NCI-H2029 (cell line): ENCODE data around the gene PHLPP1.
A peak's percentile ranks its signal among the peaks of the same experiment; 100 is the strongest.
"Not testable (repeated sequence)": the region's sequence is repeated elsewhere in the genome, so short reads cannot be mapped to it uniquely, and the experiment has no call there.

Experiments
- DNase-seq: peaks from one replicate; lab custom pipeline; 2025; lab: John Stamatoyannopoulos, UW

Gene PHLPP1

DNA sequence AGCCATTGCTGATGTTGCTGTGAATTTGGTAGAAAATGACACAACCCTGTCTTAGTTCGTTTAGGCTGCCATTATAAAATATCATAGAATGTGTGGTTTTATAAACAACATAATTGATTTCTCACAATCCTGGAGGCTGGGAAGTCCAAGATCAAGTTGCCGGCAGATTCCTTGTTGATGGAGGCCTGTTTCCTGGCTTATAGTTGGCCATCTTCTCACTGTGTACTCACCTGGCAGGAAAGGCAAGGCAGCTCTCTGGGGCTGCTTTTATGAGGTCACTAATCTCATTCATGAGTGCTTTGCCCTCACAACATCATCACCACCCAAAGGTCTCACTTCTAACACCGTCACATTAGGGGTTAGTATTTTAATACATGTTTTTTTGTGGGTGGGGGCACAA, 58.4 kb downstream of the PHLPP1 start:
- DNase-seq: no peak

DNA sequence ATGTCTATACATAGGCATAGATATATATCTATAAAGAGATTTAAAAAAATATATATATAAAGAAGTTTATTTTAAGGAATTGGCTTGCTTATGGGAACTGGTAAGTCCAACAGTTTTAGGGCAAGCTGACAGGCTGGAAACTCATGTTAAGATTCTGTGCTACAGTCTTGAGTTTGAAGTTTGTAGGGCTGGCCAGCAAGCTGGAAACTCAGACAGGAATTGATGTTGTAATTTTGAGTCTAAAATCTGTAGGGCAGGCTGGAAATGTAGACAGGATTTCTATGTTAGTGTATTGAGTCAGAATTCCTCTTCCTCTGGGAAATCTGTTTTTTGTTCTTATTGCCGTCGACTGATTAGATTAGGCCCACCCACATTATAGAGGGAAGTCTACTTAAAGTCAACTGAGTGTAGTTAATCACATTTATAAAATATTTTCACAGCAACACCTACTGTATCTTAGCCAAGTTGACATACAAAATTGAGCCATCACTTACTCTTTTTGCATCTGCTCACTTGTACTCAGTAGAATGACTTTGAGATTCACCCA, 60.8 kb downstream of the PHLPP1 start:
- no peak for DNase-seq

DNA sequence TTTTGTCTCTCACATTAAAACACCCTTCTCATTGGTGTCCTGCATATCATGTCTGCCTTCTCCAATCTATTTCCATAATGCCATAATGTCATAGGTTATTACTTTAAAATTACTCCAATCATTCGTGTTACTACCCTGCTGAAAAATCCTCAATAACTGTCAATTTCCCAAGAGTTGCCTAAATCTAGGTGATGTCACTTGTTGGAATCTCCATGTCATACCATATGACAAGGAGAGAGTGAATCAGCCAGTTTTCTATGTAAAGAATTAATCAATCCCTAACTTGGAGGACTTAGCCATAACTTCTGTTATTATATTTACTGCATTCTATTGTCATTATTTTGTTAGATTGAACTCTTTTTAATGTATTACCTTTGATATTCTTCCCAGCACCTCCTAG, 62.5 kb downstream of the PHLPP1 start:
- no peak for DNase-seq

DNA sequence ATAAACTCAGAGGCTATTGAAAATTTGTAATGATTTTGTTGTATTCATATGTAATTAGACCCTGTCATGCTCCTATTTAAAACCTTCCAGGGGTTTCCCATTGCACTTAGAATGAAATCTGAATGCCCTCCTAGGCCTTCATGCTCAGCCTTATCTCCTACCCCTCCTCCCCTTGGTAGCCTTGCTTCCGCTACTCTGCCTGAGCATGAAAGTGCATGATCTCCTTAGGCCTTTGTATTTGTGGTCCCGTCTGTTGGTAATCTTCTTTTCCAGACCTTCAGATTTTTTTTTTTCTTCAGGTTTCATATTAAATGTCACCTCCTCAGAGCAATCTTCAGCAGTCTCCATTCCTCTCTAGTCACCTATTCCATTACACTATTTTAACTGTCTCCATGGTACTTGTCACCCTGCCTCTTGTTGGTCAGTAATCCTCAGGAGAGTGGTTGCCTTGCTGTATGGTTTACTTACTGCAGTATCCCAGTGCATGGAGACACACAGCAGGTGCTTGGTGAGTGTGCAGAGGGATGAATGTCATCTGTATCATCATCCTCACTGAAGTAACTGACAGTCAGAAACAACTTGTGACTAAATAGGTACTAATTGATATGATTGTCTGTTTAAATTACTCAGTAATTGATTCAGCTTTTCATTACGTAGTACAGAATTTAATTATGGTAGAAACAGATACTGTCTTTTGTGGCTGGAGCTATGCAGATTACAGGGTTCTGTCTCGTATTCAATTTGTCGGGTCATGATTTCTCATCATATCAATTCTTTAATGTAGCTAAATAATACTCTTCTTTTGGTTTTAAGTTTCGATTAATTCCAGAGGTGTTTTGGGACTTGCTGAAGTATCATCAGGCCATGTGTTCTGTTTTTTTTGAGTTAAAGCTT, 63.9 kb downstream of the PHLPP1 start:
- DNase-seq: no peak

DNA sequence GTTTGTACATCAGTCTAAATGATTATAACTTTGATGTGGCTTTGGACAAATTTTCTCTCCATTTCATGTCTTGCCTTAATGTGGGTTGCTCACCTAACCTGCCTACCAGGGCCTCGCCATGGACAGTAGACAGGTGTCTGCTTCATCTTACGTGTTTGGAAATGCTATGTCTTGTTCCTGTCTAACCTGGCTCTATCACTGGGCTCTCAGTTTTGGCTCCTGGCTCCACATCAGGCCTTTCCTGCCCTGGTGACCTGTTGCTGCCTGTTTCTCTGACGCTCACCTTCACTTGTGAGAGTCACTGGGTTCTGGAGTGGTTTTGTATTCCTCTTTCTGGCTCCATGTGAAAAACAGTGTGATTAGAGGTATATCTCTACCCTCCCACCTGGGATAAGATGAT, 65.9 kb downstream of the PHLPP1 start:
- DNase-seq: no peak

DNA sequence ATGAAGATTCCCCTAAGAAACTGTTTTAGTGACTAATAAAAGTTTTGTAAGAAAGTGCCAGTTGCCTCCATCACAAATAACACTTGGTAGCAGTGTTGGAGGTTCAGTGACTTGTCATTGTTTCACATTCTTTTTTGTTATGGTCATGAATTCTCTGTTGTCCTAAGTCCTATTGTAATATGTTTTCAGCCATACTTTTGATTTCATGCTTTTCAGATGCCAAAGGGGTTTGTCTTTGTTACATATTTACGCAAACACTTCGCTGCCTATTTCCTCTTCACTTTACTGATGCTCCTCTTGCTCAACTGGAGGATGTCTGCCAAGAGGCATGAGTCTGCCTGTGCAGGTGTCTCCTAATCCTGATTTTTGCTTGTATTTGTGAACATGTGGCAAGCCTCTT, 66.6 kb downstream of the PHLPP1 start:
- peak; percentile 54 for DNase-seq

DNA sequence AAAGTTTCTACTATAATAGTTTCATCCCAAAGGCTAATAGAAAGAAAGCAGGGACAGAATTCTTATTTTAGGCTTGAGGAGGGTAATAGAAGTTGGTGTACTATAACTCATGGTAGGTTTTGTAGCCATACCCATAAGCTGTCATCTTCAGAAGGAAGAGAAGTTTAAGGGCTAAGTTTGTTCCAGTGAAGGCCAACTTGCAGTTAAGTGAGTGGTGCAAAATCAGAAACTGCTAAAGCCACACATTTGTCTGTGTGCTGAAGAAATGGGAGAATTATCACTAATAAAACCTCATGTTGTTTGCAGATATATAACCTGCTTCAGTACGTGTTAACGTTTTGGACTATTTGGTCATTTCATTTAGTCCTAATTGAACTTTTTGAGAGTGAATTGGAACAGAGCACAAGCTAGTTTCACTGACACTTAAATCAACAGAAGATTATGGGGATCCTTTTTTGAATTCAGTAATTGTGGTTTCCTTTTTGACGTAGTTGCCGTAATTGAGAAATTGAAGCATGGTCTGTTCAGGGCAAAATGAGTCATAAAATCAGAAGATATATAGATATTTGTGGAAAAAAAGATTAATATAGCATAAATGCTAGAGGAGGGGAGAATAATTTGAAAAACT, 69.1 kb downstream of the PHLPP1 start:
- no peak for DNase-seq

DNA sequence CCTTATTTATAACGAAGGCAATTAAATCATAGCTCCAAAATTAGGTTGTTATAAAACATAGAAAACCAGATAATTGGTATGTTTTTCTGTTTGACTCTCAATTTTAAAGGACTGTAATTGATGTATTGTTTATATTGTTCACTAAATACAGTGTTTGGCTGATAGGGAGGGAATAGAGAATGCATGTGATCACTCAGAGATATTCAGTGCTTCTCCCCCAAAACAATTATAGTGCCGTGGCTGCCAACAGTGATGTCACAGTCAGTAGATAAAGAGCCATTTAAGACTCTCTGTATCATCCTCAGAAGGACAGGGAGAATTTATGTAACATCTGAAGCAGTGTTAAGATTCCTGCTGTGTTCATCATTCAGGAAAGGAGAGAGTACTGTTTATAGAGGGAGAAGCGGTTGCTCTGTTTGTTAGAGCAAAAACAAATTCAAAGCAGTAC, 69.6 kb downstream of the PHLPP1 start:
- no peak for DNase-seq

DNA sequence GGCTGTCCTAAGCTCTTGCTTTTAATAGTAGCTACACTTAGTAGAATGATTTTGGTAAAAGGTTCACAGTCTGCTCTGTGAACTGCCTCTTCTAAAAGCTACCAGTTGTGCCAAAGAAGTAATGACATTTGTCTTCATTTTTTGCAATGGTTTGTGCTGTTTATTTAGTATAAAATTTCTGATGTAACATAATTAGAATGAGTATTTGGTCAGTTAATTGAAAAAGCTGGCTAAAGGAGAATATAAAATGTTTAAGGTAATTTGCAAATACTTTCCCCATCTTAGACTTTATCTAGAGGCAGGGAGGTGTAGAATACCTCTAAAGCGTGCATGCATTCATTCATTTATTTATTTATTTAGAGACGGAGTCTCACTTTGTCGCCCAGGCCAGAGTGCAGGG, 71.3 kb downstream of the PHLPP1 start:
- no peak for DNase-seq

DNA sequence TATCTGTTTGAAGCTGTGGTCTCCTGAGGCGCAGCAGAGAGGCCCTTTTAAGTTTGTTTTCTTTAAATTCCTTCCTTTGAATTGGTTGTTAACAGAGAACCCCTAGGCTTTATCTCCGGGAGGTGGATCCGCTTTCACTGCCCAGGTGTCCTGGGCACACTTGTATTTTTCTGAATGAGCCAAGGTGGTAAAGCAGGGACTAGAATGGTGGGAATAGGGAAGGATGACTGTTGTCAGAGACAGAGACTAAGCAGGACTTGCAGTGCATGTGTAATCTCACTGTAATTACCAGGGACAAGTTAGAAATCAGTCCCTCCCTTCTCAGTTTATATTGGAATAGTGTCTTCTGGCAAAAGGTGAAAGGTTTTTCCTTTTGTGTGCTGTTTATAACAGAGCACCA, 72.8 kb downstream of the PHLPP1 start:
- DNase-seq: no peak

DNA sequence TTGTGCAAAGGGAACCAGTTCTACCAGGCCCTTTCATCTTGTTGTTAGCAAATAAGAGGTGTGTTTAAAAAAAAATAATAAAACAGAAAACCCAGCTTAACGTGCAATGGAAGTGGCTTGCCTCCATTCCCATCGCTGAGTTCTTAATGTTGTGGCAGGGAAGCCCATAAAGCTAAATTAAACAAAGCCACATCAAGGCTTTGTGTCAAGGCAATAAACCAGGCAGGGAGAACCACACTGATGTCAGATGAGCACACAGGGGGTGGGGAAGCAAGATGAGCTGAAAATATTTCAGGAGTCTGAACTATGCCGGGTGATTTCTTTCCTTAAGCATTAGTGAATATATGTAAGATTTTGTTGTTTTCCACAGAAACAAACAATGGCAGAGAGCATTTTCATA, 73.5 kb downstream of the PHLPP1 start:
- no peak for DNase-seq

DNA sequence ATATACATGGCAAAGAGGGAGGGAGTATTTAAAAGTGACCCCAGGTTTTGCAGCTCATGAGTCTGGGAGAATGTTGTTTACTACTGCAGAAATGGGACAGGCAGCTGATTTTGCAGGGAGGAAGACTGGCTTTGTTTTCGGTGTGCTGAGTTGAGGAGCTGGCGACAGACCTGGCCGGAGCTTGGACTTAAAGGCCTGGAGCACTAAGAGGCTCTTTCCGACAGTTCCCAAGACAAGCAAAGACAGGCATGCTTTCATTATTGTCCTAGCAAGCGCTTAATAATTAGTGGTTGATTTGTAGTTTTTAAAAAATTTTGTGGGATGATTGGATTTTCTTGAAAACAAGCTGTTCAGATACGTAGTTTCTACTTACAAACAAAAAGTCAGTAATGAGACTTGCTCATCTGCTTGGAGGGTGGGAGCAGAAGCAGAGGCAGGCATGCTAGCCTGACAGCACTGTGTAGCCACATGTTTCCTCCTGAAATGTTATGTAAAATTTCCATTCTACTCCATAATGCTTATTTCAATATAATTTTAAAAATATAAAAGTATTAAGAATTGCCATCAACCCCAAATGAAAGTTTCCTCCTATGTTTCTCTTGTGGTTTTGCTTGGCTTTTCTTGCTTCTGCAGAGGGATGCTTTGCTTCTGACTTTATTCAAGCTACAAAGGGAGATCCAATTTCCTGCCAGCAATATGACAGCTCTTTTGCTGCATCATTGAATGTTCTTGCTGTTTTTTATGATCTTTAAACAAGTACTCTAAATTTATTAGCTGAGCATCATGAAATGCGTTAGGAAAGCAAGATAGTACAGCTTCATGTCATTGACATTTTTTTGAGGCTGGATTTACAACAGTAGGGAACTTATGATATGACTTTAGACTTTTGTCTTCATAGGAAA, 75.8 kb downstream of the PHLPP1 start:
- no peak for DNase-seq

DNA sequence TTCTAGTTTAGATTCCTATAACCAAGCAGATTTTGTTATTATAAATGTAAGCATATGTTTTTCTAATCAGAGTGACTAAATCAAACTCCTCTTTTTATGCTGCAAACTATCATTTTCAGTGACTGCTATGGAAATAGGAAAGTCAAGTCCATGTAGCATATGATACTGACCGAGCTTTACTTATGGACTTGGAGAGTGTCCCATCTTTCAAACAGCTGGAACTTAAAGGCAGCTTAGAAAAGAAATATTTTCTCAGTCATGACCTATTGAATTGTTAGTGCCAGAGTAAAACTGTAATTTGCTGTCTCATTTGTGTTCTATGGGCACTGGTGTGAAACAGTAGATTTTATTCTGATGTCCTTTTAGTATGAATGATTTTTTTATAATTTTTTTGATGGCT, 76.7 kb downstream of the PHLPP1 start:
- no peak for DNase-seq

DNA sequence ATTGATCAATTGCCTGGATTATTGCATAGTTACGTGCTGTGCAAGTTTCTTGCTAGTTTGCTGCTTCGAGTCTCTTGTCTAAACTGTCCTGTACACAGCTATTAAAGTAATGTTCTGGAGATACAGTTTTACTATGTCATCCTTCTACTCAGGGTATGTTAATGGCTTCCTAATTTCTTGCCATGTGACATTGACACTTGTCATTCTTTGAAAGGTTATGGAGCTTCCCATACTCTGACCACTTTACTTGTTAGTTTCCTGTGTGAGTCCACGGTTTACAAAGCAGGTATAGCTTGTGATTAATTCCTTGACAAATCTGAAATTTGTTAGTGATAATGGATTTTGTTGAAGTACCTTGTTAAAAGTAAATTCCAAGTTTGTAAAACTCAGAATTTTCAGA, 80.5 kb downstream of the PHLPP1 start:
- no peak for DNase-seq

DNA sequence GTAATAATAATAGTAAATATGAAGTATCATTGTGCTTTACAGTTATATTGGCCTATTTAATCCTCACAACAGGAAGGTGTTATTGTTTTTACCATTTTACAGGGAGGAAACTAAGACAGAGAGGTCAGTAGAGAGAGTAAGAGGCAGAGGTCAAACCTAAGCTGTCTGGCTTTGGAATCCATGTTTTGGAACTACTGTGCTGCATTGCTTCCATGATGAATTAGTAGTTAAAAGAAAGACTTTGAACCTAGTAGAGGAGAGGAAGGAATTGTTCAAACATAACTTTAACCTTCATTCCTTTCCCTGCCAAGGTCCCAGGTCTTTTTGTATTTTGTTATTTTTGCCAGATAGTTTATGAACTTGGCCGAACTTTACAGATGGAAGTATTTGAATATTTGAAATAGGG, 80.9 kb downstream of the PHLPP1 start:
- DNase-seq: no peak

DNA sequence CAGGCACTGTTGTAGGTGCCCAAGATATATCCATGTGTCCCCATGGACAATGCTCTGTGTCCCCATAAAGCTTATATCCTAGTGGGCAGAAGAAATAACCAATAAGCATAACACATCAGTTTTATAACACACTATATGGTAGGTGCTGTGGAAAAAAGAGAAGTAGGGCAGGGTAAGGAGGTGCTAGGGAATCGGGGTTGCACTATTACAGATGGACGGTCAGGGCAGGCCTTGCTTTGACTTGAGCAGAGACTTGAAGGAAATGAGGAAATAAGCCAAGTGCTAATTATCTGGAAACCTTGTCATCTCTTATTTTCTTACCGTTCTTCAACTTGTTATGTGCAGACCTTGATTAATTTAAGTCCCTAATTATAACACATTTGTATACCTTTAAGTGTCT, 82.0 kb downstream of the PHLPP1 start:
- DNase-seq: no peak

DNA sequence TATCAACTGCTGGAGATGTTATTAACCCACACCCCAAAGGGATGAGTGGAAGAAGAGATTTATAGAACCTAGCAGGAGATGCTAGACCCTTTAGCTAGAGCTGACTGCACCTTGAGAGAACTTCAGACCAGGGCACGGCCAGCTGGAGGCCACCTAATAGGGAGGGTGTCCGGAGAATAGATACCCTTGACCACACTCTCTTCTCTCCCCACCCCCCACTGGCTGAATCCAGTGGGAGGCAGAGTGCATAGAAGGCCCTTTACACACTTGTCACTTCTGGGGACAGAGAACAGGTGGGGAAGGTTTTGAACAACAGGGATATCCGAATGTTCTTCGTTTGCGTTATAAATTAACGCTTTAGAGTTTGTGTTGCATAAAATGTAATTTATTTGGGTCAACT, 84.6 kb downstream of the PHLPP1 start:
- no peak for DNase-seq

DNA sequence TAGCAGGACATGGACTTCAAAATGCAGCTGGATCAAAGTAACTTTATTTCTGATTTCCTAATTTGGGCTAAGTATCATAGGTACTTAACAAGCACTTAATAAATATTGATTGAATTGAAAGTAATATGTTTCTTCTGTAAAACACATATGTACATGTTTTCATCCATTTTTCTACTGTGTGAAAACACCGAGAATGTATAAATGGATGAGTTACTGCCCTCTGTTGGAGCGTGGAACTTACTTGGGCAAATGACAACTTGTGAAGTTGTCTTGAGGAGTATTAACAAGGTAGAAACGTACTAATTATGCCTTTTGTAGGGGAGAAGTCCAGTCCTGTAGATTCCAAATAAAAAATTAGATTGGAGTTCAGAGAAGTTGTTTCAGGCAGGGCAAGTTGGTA, 87.2 kb downstream of the PHLPP1 start:
- no peak for DNase-seq

DNA sequence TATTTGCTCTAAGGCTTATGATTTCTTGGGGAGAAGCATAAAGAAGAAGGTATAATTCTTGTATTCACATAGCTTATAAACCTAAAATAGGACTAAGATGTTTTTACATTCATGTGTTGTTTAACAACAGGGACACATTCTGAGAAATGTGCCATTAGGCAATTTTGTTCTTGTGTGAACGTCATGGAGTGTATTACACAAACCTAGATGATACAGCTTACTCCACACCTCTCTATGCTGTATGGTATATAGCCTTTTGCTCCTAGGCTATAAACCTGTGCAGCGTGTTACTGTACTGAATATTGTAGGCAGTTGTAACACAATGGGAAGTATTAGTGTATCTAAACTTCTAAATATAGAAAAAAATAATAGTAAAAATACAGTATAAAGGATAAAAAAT, 92.1 kb downstream of the PHLPP1 start:
- DNase-seq: no peak

DNA sequence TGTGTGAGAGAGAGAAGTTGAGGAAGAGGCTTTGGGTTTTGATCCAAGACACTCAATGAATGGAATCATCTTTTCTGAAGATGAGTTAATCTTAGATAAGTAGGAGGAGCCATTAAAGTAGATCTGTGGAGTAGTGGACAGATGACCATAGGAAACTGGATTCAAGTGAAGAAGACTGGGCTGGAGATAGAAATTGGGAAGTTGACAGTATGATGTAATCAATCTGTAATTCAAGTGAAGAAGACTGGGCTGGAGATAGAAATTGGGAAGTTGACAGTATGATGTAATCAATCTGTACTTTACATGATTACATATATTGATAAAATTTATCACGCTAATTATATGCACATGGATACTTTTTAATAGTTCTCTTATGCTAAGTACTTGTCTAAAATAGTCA, 92.8 kb downstream of the PHLPP1 start:
- no peak for DNase-seq

DNA sequence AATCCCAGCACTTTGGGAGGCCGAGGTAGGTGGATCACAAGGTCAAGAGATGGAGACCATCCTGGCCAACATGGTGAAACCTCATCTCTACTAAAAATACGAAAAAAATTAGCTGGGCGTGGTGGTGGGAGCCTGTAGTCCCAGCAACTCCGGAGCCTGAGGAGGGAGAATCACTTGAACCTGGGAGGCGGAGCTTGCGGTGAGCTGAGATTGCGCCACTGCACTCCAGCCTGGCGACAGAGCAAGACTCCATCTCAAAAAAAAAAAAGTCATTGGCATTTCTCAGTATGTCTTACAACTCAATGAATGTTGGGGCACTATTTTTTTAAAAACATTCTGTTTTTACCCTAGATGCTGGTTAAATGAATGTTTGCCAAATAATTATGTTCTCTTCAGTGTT, 94.1 kb downstream of the PHLPP1 start:
- not testable (repeated sequence) for DNase-seq

DNA sequence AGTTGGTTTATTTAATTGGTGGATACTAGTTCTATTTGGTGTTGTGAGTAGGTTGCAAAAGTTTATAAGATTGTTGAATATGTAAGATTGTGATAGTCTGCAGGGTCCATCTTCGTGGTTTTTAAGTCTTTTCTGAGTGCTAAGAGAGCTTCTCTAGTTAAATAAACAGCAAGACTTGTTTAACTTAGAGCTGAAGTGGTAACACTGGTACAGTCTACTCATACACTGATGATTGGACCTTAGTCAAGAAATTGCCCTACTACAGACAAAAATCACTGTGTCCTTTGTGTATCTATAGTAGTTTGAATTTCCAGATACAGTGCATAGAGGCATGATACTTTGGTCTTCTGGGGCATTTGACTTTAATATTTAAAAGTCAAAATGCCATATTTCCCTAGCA, 94.6 kb downstream of the PHLPP1 start:
- DNase-seq: no peak
